NCI-H446 treated with DMSO at 0.1 percent for 48 hours (cell line): ENCODE measurements around the gene PRR15.
"Not testable (repeated sequence)": the region's sequence is repeated elsewhere in the genome, so short reads cannot be mapped to it uniquely, and the experiment has no call there.

Experiments used
- DNase-seq: peaks from one replicate; lab custom pipeline; 2025; lab: John Stamatoyannopoulos, UW

PRR15 gene

GRCh38 chr7:29563590-29564495, at the start of gene PRR15:
PRR15 (plus strand) TSS chr7:29563835; CDS start chr7:29566330, 2,495 bp downstream.
- DNase-seq = no peak

GRCh38 chr7:29516491-29516890, 47.1 kb upstream of the PRR15 start:
- DNase-seq = no peak

GRCh38 chr7:29518616-29519015, 45.0 kb upstream of the PRR15 start:
- no peak for DNase-seq

- DNase-seq = no peak
Measured at GRCh38 chr7:29523728-29524127, 39.9 kb upstream of the PRR15 start.

- no peak for DNase-seq
Measured at GRCh38 chr7:29527505-29528108, 36.0 kb upstream of the PRR15 start.

GRCh38 chr7:29528526-29528925, 35.1 kb upstream of the PRR15 start:
- DNase-seq = not testable (repeated sequence)

- DNase-seq = no peak
Measured at GRCh38 chr7:29538389-29538788, 25.2 kb upstream of the PRR15 start.

- no peak for DNase-seq
Measured at GRCh38 chr7:29539471-29539870, 24.2 kb upstream of the PRR15 start.

- no peak for DNase-seq
Measured at GRCh38 chr7:29547421-29547820, 16.2 kb upstream of the PRR15 start.

GRCh38 chr7:29548823-29549222, 14.8 kb upstream of the PRR15 start:
- DNase-seq = no peak

GRCh38 chr7:29552392-29552791, 11.2 kb upstream of the PRR15 start:
- DNase-seq = no peak

GRCh38 chr7:29555061-29555460, 8.6 kb upstream of the PRR15 start:
- DNase-seq = no peak

GRCh38 chr7:29556405-29557195, 7.0 kb upstream of the PRR15 start:
- no peak for DNase-seq

- no peak for DNase-seq
Measured at GRCh38 chr7:29557954-29558353, 5.7 kb upstream of the PRR15 start.

- DNase-seq = no peak
Measured at GRCh38 chr7:29561271-29561670, 2.4 kb upstream of the PRR15 start.

- DNase-seq = no peak
Measured at GRCh38 chr7:29562307-29562706, 1.3 kb upstream of the PRR15 start.

GRCh38 chr7:29564496-29565223, 1.0 kb downstream of the PRR15 start:
- DNase-seq = no peak

- no peak for DNase-seq
Measured at GRCh38 chr7:29565224-29565630, 1.6 kb downstream of the PRR15 start.

GRCh38 chr7:29565634-29565981, 2.0 kb downstream of the PRR15 start:
- DNase-seq = no peak

GRCh38 chr7:29565982-29566746, 2.5 kb downstream of the PRR15 start:
- DNase-seq = no peak

- no peak for DNase-seq
Measured at GRCh38 chr7:29567174-29567573, 3.5 kb downstream of the PRR15 start.
